ENCODE data around the gene ARPIN.
"Not testable (repeated sequence)": the region's sequence is repeated elsewhere in the genome, so short reads cannot be mapped to it uniquely, and the experiment has no call there.

Gene ARPIN

DNA sequence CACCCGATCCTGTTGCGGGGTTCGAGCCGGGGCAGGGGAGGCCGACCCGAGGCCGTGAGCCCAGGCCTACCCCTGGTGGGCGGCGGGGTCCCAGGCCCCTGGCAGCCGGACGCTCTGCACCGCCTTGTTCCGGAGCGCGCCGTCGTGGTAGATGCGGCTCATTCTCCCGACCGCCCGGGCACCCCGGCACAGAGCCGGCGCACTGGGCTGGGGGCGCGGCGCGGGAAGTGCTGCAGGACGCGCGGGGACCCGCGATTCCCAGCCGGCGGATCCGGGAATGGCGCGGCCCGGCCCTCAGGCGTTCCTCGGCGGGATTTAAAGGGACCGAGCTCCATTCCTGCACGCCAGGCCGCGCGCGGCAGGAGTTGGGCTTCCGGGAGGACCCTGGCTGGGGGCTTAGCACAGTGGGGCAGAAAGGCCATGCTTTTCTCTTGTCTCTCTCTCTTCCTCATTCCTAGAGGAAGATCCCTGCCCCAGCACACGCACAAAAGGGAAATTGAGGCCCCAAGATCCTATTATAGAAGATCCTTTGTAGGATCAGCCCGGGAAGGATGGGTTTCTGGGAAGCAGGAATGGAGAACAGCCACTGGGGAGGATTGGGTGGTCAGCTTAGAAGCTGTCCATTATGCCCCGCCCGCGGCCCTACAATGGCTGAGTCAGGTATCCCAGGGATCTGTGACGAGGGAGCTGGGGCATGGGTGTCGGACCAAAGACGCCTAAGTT, at the start of gene ARPIN:
ARPIN (minus strand) TSS at position 279 of the 723 bp plus-strand sequence; CDS start at position 162, 117 bp downstream.
- Mint-ChIP-seq H3K4me3 (peak within 1 kb of the TSS; percentile 34), H3K4me1 (ENCODE audit: low read depth) (peaks cover 3% of the 10 kb centered on the region), H3K9me3 (no peaks in the 10 kb centered on the region), H3K36me3 (ENCODE audit: low read depth) (no peaks in the 10 kb centered on the region), H3K27me3 (peaks cover 42% of the 10 kb centered on the region), H3K27ac (no peak within 1 kb of the TSS)

DNA sequence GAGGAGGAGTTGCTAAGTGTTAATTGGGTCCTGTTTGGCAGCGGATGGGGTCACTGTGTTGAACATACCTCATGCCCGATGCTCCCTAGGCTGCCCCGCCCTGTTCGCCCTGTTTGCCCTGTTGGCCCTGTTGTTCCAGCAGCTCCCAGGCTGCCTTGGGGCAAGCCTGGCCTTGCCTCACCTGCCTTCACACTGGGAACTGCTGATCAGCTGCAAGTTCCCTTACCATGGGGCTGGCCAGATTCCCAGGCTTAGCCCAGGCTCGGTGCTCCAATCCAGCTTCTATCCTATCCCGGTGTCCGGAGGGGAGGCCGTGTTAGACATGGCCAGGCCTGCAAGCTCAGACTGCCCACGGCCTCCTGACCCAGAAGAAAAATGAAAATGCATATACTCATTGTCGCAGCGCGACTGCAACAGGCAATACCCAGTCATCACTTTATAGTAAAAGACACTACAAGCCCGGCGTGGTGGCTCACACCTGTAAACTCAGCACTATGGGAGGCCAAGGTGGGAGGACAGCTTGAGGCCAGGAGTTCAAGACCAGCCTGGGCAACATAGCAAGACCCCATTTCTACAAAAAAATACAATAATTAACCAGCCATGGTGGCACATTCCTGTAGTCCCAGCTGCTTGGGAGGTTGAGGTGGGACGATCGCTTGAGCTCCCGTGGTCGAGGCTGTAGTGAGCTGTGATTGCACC, 45.5 kb upstream of the ARPIN start:
- H3K27ac Mint-ChIP-seq: no peak overlapping the region
- no peaks in the 10 kb centered on the region for H3K27me3 Mint-ChIP-seq
- no peaks in the 10 kb centered on the region for H3K9me3 Mint-ChIP-seq
- H3K4me3 Mint-ChIP-seq: no peak overlapping the region
- no peaks in the 10 kb centered on the region for H3K36me3 Mint-ChIP-seq (ENCODE audit: low read depth)
- H3K4me1 Mint-ChIP-seq (ENCODE audit: low read depth): no peaks in the 10 kb centered on the region

DNA sequence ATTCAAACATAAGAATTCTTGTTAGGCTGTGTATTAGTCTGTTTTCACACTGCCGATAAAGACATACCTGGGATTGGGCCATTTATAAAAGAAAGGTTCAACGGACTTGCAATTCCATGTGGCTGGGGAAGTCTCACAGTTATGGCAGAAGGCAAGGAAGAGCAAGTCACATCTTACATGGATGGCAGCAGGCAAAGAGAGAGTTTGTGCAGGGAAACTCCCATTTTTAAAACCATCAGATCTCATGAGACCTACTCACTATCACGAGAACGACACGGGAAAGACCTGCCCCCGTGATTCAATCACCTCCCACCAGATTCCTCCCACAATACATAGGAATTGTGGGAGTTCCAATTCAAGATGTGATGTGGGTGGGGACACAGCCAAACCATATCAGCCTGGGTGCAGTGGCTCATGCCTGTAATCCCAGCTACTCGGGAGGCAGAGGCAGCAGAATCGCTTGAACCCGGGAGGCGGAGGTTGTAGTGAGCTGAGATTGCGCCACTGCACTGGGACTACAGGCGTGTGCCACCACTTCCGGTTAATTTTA, 42.8 kb upstream of the ARPIN start:
- not testable (repeated sequence) for H3K27ac Mint-ChIP-seq; H3K4me3 Mint-ChIP-seq; H3K4me1 Mint-ChIP-seq (ENCODE audit: low read depth); H3K27me3 Mint-ChIP-seq; H3K9me3 Mint-ChIP-seq; H3K36me3 Mint-ChIP-seq (ENCODE audit: low read depth)

DNA sequence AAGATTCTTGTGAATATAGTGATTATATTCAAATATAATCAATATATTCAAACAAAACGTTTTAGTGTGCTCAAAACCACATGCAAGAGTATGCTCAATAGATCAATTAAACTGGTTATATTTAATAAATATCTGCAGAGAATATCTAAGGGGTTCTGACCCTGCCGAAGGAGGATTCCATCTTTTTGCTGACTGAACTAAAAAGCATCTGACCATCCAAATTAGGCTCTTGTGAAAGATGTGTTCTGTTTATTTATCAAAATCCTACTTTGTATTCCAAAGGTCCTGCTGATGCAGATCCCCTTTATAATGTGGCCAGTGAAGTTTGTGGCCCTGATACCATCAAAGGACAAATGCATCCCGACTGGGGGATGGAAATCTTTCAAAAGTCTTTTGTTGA, 41.8 kb upstream of the ARPIN start:
- Mint-ChIP-seq H3K4me3 (no peak overlapping the region), H3K9me3 (no peaks in the 10 kb centered on the region), H3K27me3 (no peaks in the 10 kb centered on the region), H3K36me3 (ENCODE audit: low read depth) (no peaks in the 10 kb centered on the region), H3K27ac (no peak overlapping the region), H3K4me1 (ENCODE audit: low read depth) (no peaks in the 10 kb centered on the region)

DNA sequence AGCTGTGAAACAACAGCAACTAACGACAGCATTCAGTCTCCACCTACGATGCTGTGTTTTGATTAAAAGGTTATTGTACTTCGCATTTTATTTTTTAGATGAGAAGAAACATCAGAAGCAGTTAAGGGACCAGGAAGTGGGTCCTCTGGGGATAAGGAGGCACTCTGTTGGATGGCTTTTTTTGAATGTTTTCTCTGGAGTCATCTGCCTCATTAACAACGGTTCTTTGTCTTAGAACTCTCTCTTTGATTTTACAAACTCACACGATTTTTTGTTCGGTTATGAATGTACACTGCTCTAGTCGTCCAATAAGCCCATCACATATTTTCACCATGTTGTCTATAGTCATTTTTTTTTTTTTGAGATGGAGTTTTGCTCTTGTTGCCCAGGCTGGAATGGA, 36.0 kb upstream of the ARPIN start:
- no peak overlapping the region for H3K27ac Mint-ChIP-seq
- H3K9me3 Mint-ChIP-seq: no peaks in the 10 kb centered on the region
- H3K4me3 Mint-ChIP-seq: no peak overlapping the region

DNA sequence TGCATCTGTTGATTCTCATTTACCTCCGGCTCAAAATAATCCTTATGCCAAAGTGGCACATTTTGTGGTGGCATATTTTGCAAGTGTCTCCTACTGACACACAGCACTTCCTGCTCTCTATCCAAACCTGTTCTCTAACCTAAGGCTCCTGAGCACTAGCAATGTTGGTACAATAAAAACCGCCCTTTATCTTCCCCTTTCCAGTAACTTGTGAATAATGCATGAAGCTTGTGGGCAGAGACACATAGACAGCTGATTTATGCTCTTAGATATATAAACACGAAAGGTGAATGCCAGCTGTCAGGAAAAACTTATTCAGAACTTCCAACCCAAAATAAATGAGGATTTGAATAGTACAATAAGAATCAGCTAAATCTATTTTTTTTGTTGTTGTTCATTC, 34.6 kb upstream of the ARPIN start:
- no peak overlapping the region for H3K4me3 Mint-ChIP-seq
- no peaks in the 10 kb centered on the region for H3K36me3 Mint-ChIP-seq (ENCODE audit: low read depth)
- no peaks in the 10 kb centered on the region for H3K9me3 Mint-ChIP-seq
- H3K27me3 Mint-ChIP-seq: no peaks in the 10 kb centered on the region
- no peak overlapping the region for H3K27ac Mint-ChIP-seq
- H3K4me1 Mint-ChIP-seq (ENCODE audit: low read depth): no peaks in the 10 kb centered on the region

More for the DNA sequence above, 36.0 kb upstream of the ARPIN start:
- Mint-ChIP-seq H3K36me3 (ENCODE audit: low read depth) (no peaks in the 10 kb centered on the region), H3K4me1 (ENCODE audit: low read depth) (no peaks in the 10 kb centered on the region), H3K27me3 (no peaks in the 10 kb centered on the region)

DNA sequence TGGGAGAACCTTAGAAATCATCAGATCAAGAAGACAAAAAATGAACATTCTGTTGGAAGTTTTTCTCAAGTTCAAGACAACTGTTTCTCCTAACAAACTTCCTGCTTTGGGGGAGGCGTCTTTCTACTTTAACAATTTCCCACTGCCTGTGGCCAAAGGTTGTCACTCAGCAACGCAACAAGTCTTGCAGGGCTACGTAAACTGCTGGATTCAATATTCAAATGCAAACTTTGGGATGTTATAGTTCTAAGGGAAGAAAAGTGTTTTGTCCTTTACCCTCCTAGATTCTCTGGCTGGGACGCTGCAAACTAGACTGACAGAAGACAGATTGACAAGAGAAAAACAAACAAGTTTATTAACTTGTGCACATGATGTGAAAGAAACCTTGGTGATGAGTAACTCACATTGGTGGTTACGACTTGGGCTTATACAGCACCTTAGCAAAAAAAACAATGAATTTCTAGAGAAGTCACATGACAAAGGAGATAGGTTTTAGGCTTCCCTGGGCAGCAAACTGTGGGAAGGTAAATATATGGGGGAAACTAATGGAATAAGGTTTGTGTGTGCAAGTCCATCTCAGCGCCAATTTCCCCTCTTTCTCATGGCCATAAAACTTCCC, 34.0 kb upstream of the ARPIN start:
- Mint-ChIP-seq H3K27ac (no peak overlapping the region), H3K4me1 (ENCODE audit: low read depth) (no peaks in the 10 kb centered on the region), H3K27me3 (no peaks in the 10 kb centered on the region), H3K4me3 (no peak overlapping the region), H3K9me3 (no peaks in the 10 kb centered on the region), H3K36me3 (ENCODE audit: low read depth) (no peaks in the 10 kb centered on the region)

DNA sequence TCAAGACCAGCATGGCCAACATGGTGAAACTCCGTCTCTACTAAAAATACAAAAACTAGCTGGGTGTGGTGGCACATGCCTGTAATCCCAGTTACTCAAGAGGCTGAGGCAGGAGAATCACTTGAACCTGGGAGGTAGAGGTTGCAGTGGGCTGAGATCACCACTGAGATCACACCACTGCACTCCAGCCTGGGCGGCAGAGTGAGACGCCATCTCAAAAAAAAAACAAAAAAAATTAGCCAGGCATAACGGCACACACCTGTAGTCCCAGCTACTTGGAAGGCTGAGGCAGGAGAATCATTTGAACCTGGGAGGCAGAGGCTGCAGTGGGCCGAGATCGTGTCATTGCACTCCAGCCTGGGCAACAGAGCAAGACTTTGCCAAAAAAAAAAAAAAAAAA, 31.0 kb upstream of the ARPIN start:
- H3K9me3 Mint-ChIP-seq; H3K4me3 Mint-ChIP-seq; H3K36me3 Mint-ChIP-seq (ENCODE audit: low read depth): not testable (repeated sequence)

DNA sequence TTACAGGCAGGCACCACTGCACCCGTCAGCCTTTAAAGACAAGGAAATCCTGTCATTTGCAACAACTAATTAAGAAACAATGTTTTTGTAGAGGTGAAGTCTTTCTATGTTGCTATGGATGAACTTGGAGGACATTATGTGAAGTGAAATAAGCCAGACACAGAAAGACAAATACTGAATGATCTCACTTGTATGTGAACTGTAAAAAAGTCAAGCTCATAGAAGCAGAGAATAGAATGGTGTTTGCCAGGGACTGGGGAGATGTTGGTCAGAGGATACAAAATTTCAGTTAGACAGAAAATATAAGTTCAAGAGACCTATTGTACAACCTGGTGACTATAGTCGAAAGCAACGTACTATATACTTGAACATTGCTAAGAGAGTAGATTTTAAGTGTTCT, 27.2 kb upstream of the ARPIN start:
- Mint-ChIP-seq H3K27me3 (peaks cover 7% of the 10 kb centered on the region), H3K9me3 (no peaks in the 10 kb centered on the region), H3K27ac (no peak overlapping the region), H3K4me3 (no peak overlapping the region), H3K4me1 (ENCODE audit: low read depth) (peaks cover 23% of the 10 kb centered on the region), H3K36me3 (ENCODE audit: low read depth) (no peaks in the 10 kb centered on the region)

More for the DNA sequence above, 31.0 kb upstream of the ARPIN start:
- H3K27me3 Mint-ChIP-seq; H3K27ac Mint-ChIP-seq; H3K4me1 Mint-ChIP-seq (ENCODE audit: low read depth): not testable (repeated sequence)

DNA sequence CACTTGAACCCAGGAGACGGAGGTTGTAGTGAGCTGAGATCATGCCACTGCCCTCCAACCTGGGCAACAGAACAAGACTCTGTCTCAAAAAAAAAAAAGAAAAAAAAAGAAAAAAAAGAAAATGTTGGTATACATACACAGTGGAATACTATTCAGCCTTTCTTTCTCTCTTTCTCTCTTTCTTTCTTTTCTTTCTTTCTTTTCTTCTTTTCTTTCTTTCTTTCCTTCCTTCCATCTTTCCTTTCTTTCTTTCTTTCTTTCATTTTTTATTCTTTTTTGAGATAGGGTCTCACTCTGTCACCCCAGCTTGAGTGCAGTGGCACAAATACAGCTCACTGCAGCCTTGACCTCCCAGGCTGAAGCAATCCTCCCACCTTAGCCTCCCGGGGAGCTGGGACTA, 26.6 kb upstream of the ARPIN start:
- H3K4me3 Mint-ChIP-seq; H3K27ac Mint-ChIP-seq; H3K36me3 Mint-ChIP-seq (ENCODE audit: low read depth); H3K9me3 Mint-ChIP-seq; H3K27me3 Mint-ChIP-seq: not testable (repeated sequence)
- peaks cover 23% of the 10 kb centered on the region for H3K4me1 Mint-ChIP-seq (ENCODE audit: low read depth)

DNA sequence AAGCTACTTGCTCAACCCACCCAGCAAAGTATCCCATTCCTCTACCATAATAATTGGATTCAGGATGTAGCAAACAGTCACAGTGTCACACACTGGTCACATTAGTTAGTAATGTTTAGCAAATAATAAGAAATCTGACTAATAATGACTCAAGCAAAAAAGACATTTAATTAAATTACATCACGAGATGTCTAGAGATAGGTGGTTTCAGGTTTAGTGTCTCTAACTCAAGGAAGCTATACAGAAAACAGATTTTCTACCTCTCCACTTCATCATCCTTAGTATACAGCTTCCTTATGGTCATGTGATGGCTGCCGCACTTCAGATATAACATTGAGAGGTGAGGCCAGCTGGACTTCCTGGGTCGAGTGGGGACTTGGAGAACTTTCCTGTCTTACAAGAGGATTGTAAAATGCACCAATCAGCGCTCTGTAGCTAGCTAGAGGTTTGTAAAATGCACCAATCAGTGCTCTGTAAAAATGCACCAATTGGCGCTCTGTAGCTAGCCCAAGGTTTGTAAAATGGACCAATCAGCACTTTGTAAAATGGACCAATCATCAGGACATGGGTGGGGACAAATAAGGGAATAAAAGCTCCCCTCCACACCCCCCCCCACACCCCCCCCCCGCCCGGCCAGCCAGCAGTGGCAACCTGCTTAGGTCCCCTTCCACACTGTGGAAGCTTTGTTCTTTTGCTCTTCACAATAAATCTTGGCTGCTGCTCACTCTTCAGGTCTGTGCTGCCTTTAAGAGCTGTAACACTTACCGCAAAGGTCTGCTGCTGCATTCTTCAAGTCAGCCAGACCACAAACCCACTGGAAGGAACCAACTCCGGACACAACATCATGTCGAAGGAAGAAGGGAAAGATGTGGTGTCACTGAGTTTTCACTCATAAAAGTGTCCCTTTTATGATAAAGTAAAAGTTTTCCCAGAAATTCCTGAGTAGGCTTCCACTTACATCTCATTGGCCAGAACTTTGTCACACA, 24.9 kb upstream of the ARPIN start:
- Mint-ChIP-seq H3K36me3 (ENCODE audit: low read depth) (no peaks in the 10 kb centered on the region), H3K9me3 (no peaks in the 10 kb centered on the region), H3K4me1 (ENCODE audit: low read depth) (peaks cover 23% of the 10 kb centered on the region), H3K27me3 (peaks cover 7% of the 10 kb centered on the region), H3K27ac (no peak overlapping the region), H3K4me3 (no peak overlapping the region)

DNA sequence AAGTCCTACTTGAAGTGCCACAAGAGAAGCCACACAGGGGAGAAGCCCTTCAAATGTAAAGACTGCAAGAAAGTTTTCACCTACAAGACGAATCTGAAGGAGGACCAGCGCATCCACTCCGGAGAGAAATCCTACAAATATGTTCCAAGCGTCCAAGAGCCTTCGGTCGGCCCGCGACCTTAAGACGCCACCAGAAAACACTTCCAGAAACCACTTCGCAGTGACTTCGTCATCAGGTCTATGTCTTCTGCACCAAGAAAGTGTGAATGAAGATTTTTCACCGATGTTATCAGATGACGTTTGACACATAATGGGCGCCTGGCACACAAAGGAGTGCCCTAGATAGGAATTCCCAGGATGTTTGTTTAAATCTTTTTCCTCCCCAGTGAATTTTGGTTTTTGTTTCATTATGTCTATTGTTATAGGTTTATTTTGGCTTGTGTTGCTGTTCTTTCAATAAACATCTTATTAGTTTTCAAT, 24.1 kb upstream of the ARPIN start:
- Mint-ChIP-seq H3K27ac (no peak overlapping the region), H3K4me1 (ENCODE audit: low read depth) (peaks cover 23% of the 10 kb centered on the region), H3K4me3 (no peak overlapping the region), H3K27me3 (peaks cover 7% of the 10 kb centered on the region), H3K36me3 (ENCODE audit: low read depth) (no peaks in the 10 kb centered on the region), H3K9me3 (no peaks in the 10 kb centered on the region)

DNA sequence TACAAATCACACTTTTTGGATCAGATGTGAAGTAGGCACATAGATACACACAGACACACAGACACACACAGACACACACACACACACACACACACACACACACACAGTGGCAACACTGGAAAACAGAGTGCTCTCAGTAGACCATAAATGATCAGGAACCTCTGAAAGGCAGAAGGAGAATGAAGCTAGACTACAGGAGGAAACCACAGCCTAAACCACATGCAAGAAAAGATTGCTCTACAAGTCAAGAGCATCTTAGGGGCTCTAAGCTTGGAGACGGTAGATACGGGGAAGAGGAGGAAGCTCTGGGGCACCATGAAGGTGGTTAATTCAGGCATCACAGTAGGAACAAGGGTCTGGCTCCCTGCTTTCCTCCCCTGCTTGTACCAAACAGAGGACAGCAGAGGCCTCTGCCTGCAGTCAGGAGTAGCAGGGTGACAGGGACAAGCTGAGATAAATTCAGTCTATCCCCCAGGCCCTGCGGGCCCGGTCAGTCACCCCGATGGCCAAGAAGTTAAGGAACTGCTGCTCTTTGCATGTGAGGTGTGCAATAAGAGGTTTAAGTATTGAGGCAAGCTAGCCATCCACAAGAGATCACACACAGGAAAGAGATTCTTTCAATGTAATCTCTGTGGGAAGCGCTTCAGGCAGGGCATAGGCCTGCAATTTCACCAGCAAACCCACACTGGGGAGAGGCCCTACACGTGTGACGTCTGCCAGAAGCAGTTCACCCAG, 23.5 kb upstream of the ARPIN start:
- no peaks in the 10 kb centered on the region for H3K36me3 Mint-ChIP-seq (ENCODE audit: low read depth)
- no peaks in the 10 kb centered on the region for H3K9me3 Mint-ChIP-seq
- no peak overlapping the region for H3K27ac Mint-ChIP-seq
- H3K4me3 Mint-ChIP-seq: no peak overlapping the region
- H3K27me3 Mint-ChIP-seq: peaks cover 7% of the 10 kb centered on the region
- H3K4me1 Mint-ChIP-seq (ENCODE audit: low read depth): peaks cover 23% of the 10 kb centered on the region

DNA sequence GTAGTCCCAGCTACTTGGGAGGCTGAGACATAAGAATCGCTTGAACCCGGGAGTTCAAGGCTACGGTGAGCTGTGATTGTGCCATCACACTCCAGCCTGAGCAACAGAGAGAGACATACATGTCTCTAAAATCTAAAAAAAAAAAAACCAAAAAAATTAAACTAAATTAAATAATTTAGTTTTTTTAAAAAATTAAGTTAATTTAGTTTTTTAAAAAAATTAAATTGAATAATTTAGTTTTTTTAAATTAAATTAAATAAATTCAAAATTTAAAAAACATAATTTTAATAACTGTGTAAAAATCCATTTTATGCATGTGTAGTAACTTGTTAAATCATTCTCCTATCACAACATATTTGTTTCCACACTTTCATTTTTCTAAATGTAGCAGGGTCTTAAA, 20.1 kb upstream of the ARPIN start:
- H3K9me3 Mint-ChIP-seq: no peaks in the 10 kb centered on the region
- peaks cover 19% of the 10 kb centered on the region for H3K4me1 Mint-ChIP-seq (ENCODE audit: low read depth)
- H3K4me3 Mint-ChIP-seq: no peak overlapping the region
- no peaks in the 10 kb centered on the region for H3K36me3 Mint-ChIP-seq (ENCODE audit: low read depth)
- no peak overlapping the region for H3K27ac Mint-ChIP-seq
- H3K27me3 Mint-ChIP-seq: peaks cover under 1% of the 10 kb centered on the region

Measured in stimulated activated naive CD8-positive, alpha-beta T cell treated with anti-CD3 and anti-CD28 coated beads, Interleukin-15, Interleukin-2, amounts not matched to agents 100 ng/mL and 50 ng/mL, for 24 hours (primary cell).